ENCODE data around the gene RNF44.

RNF44 gene

GRCh38 chr5:176527246-176528222, 9.7 kb downstream of the RNF44 start:
- TF ChIP-seq CTCF (IDR thresholded peaks at IDR 0.05; ENCODE audit: extremely low read depth, missing control alignments): no peak

GRCh38 chr5:176526462-176526861, 10.7 kb downstream of the RNF44 start:
- TF ChIP-seq CTCF (IDR thresholded peaks at IDR 0.05; ENCODE audit: extremely low read depth, missing control alignments): no peak
- no peak for DNase-seq (ENCODE audit: low spot score)

More at GRCh38 chr5:176527246-176528222, 9.7 kb downstream of the RNF44 start:
- no peak for DNase-seq (ENCODE audit: low spot score)

- TF ChIP-seq CTCF (IDR thresholded peaks at IDR 0.05; ENCODE audit: extremely low read depth, missing control alignments): no peak
- DNase-seq (ENCODE audit: low spot score): no peak
Observed at GRCh38 chr5:176525677-176526076, 11.5 kb downstream of the RNF44 start.

GRCh38 chr5:176524987-176525386, 12.2 kb downstream of the RNF44 start:
- TF ChIP-seq CTCF (IDR thresholded peaks at IDR 0.05; ENCODE audit: extremely low read depth, missing control alignments): no peak
- no peak for DNase-seq (ENCODE audit: low spot score)

- DNase-seq (ENCODE audit: low spot score): no peak
- TF ChIP-seq CTCF (IDR thresholded peaks at IDR 0.05; ENCODE audit: extremely low read depth, missing control alignments): no peak
Observed at GRCh38 chr5:176524138-176524537, 13.1 kb downstream of the RNF44 start.

GRCh38 chr5:176521699-176522263, 15.4 kb downstream of the RNF44 start:
- TF ChIP-seq CTCF (IDR thresholded peaks at IDR 0.05; ENCODE audit: extremely low read depth, missing control alignments): no peak

GRCh38 chr5:176521286-176521685, 15.9 kb downstream of the RNF44 start:
- no peak for TF ChIP-seq CTCF (IDR thresholded peaks at IDR 0.05; ENCODE audit: extremely low read depth, missing control alignments)
- DNase-seq (ENCODE audit: low spot score): no peak

More at GRCh38 chr5:176521699-176522263, 15.4 kb downstream of the RNF44 start:
- DNase-seq (ENCODE audit: low spot score): no peak

Measured in GM20000 (cell line).